HG03469 (cell line): ENCODE data around the gene HIBCH.

Experiments used
- ATAC-seq: cut with Tn5 transposase; IDR thresholded peaks from one replicate; pipeline ENCODE4 v1.9.1; 2021; ENCODE audit warnings: mild to moderate bottlenecking, moderate library complexity, moderate number of reproducible peaks; ENCODE audit not compliant: unreplicated experiment

Gene HIBCH

GRCh38 chr2:190199109-190199508 lies 120.5 kb downstream of the HIBCH start:
- no peak for ATAC-seq

GRCh38 chr2:190197143-190197720 lies 122.4 kb downstream of the HIBCH start:
- no peak for ATAC-seq

- ATAC-seq, result no peak
Measured at GRCh38 chr2:190190507-190191162, 129.0 kb downstream of the HIBCH start.

- ATAC-seq, result no peak
Measured at GRCh38 chr2:190188289-190188688, 131.3 kb downstream of the HIBCH start.

GRCh38 chr2:190186238-190186637 lies 133.4 kb downstream of the HIBCH start:
- ATAC-seq, result no peak

GRCh38 chr2:190185380-190185779 lies 134.2 kb downstream of the HIBCH start:
- no peak for ATAC-seq

GRCh38 chr2:190184460-190184859 lies 135.2 kb downstream of the HIBCH start:
- ATAC-seq, result no peak

GRCh38 chr2:190183539-190183938 lies 136.1 kb downstream of the HIBCH start:
- ATAC-seq, result no peak

- ATAC-seq, result peak; percentile 34
Measured at GRCh38 chr2:190182071-190182524, 137.5 kb downstream of the HIBCH start.

- ATAC-seq, result no peak
Measured at GRCh38 chr2:190181123-190181669, 138.4 kb downstream of the HIBCH start.

GRCh38 chr2:190180313-190181122 lies 139.1 kb downstream of the HIBCH start:
- ATAC-seq, result peak; percentile 69

- ATAC-seq, result no peak
Measured at GRCh38 chr2:190179754-190180312, 139.8 kb downstream of the HIBCH start.

GRCh38 chr2:190178066-190178722 lies 141.4 kb downstream of the HIBCH start:
- no peak for ATAC-seq

GRCh38 chr2:190177249-190178040 lies 142.2 kb downstream of the HIBCH start:
- ATAC-seq, result no peak

- no peak for ATAC-seq
Measured at GRCh38 chr2:190173392-190173791, 146.2 kb downstream of the HIBCH start.

- ATAC-seq, result no peak
Measured at GRCh38 chr2:190170673-190171072, 149.0 kb downstream of the HIBCH start.

- no peak for ATAC-seq
Measured at GRCh38 chr2:190169221-190170072, 150.2 kb downstream of the HIBCH start.

- no peak for ATAC-seq
Measured at GRCh38 chr2:190167702-190168101, 151.9 kb downstream of the HIBCH start.

GRCh38 chr2:190165491-190165890 lies 154.1 kb downstream of the HIBCH start:
- no peak for ATAC-seq
